Lower lobe of right lung (tissue), 2 donors: ENCODE data around the gene DCST1. TPM values are rescaled to one million over a fixed set of nuclear protein-coding genes. Genes with fewer than 3 reads are reported as not detected.

Experiments used
- ATAC-seq, 2 donors: fragments of 200-7000 bp; cut with Tn5 transposase; one replicate each; pipeline ENCODE4 v1.9.1; 2020 to 2022; ENCODE audit warnings: mild to moderate bottlenecking in 2 of 2, moderate library complexity in 2 of 2
- DNase-seq: peaks from one replicate; pipeline ENCODE4 v3.0.0-alpha.2; 2020
- H3K27ac ChIP-seq: fragments of 200-600 bp; one replicate; pipeline ENCODE4 v1.8.0; 2022
- H3K27me3 ChIP-seq: fragments of 200-600 bp; one replicate; pipeline ENCODE4 v1.8.0; 2022; ENCODE audit warnings: low read depth
- H3K36me3 ChIP-seq: fragments of 200-600 bp; one replicate; pipeline ENCODE4 v1.8.0; 2022; ENCODE audit warnings: mild to moderate bottlenecking
- H3K4me1 ChIP-seq: fragments of 200-600 bp; one replicate; pipeline ENCODE4 v1.8.0; 2022
- H3K4me3 ChIP-seq: fragments of 200-600 bp; one replicate; pipeline ENCODE4 v1.8.0; 2022; ENCODE audit warnings: mild to moderate bottlenecking
- H3K9me3 ChIP-seq: fragments of 200-600 bp; one replicate; pipeline ENCODE4 v1.8.0; 2022
- intact Hi-C: fragments of 100-400 bp; cut with DNase I; formaldehyde crosslinking; loops from one replicate; pipeline ENCODE4 v1.11.0; 2022
- total RNA-seq: library from RNA; stranded (reverse); fragmentation: NEBNext Ultra II Directional; extraction: Animal tissue kit (Norgen Biotek cat#: 25700); gene quantifications from one replicate; pipeline ENCODE4 v1.2.1, GENCODE V29; 2021
- TF ChIP-seq, protein P1 (sequence below): fragments of 200-600 bp; IDR thresholded peaks from one replicate; pipeline ENCODE4 v1.8.0; 2022; ENCODE audit warnings: antibody characterized with exemption, mild to moderate bottlenecking
- donor health status: DM: no; HTN: yes; CAD: no; lungs with severe emphysema.

DCST1 gene
- total RNA-seq, 1 donor from 2014 or later: not detected

DNA sequence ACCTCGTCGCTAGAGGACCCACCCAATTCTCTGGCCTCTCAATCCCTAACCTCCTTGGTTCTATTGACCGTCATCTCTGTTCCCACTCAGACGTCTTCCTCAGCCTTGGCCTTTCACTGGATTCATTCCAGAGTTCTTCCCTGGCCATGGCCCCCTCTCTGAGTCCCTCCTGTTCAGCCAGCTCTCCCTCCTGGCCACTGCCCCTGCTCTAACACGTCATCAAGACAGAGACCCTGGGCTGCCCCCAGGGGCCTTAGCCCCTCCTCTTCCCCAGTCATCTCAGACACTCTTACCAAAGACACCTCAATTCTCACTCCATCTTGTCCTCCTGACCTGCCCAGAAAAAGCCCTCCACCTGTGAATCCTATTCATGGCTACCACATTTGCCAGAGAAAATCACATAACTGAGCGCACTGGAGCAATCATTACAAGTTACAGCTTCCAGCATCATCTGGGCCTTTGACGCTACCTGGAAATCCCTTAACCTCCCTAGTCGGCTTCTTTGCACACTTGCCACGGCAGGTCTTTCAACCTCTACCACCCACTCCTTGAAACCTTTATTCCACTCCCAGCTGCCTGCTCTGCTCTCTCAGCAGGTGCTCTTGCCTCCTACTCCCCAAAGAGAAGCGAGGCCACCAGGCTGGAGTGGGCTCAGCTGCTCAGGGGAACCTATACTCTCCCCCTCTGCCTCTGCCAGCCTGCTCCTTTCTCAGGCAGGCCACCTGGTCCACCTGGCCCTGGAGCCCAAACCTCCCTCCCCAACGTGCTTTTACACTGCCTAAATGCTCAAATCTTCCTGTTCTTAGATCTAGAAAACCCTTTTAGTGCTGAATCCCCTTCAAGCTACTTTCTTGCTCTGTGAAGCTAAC lies 14.0 kb upstream of the DCST1 start:
- peaks cover 42% of the 10 kb centered on the region for H3K4me1 ChIP-seq
- H3K36me3 ChIP-seq: peaks cover 22% of the 10 kb centered on the region
- TF ChIP-seq, protein P1, sequence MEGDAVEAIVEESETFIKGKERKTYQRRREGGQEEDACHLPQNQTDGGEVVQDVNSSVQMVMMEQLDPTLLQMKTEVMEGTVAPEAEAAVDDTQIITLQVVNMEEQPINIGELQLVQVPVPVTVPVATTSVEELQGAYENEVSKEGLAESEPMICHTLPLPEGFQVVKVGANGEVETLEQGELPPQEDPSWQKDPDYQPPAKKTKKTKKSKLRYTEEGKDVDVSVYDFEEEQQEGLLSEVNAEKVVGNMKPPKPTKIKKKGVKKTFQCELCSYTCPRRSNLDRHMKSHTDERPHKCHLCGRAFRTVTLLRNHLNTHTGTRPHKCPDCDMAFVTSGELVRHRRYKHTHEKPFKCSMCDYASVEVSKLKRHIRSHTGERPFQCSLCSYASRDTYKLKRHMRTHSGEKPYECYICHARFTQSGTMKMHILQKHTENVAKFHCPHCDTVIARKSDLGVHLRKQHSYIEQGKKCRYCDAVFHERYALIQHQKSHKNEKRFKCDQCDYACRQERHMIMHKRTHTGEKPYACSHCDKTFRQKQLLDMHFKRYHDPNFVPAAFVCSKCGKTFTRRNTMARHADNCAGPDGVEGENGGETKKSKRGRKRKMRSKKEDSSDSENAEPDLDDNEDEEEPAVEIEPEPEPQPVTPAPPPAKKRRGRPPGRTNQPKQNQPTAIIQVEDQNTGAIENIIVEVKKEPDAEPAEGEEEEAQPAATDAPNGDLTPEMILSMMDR: no peak
- no peak overlapping the region for H3K4me3 ChIP-seq
- no peak for ATAC-seq
- intact Hi-C loops: no loop called here
- no peaks in the 10 kb centered on the region for H3K27me3 ChIP-seq
- no peak for DNase-seq
- no peaks in the 10 kb centered on the region for H3K9me3 ChIP-seq
- H3K27ac ChIP-seq: no peak overlapping the region

DNA sequence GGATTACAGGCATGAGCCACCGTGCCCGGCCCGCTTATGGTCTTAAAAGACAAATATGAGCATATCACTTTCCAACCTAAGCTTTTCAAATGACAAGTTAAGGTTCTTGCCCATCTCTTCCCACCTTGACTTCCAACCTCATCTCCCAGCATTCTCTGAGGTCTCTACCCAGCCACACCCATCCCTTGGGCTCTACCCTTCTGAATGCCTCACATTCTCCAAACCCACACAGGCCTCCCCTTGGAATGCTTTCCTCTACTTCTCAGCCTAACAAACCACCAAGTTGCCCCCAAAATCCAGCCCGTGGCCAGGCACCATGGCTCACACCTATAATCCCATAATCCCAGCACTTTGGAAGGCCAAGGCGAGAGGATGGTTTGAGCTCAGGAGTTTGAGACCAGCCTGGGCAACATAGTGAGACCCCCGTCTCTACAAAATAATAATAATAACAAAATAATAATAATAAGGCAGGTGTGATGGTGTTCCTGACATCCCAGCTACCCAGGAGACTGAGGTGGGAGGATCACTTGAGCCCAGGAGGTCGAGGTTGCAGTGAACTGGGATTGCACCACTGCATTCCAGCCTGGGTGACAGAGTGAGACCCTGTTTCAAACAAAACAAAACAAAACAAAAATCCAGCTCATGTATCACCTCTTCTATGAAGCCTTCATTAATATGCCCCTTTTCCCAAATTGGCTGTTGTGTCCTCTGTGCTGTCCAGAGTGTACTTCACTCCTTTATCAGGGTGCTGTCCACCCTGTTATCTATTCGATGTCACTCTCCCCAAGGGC lies 11.3 kb upstream of the DCST1 start:
- ATAC-seq: no peak
- Histone ChIP-seq H3K27me3 (no peaks in the 10 kb centered on the region), H3K4me1 (peaks cover 21% of the 10 kb centered on the region), H3K27ac (no peak overlapping the region), H3K36me3 (no peaks in the 10 kb centered on the region), H3K9me3 (no peaks in the 10 kb centered on the region), H3K4me3 (no peak overlapping the region)
- no peak for DNase-seq
- intact Hi-C loops: no loop called here
- TF ChIP-seq, protein P1: no peak

DNA sequence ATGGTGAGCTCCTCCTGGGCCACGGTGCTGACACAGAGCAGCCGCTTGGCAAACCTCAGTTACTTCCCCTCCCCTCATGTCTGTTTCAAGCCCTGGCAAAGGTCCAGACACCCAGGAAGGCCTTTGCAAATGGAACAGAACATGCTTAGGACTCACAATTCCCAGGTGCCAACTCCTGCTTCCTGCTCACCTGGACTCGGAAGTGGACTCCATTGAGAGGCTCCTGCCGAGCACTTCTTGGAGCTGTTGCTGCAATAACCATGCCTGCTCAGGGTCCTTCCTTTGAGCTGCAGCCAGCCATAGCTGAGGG lies 10.7 kb upstream of the DCST1 start:
- TF ChIP-seq, protein P1: no peak
- Histone ChIP-seq H3K27ac (no peak overlapping the region), H3K9me3 (no peaks in the 10 kb centered on the region), H3K36me3 (no peaks in the 10 kb centered on the region), H3K4me1 (peaks cover 16% of the 10 kb centered on the region), H3K27me3 (no peaks in the 10 kb centered on the region), H3K4me3 (no peak overlapping the region)
- intact Hi-C loops: no loop called here
- DNase-seq: no peak
- ATAC-seq: peak; percentile 31 to 46

DNA sequence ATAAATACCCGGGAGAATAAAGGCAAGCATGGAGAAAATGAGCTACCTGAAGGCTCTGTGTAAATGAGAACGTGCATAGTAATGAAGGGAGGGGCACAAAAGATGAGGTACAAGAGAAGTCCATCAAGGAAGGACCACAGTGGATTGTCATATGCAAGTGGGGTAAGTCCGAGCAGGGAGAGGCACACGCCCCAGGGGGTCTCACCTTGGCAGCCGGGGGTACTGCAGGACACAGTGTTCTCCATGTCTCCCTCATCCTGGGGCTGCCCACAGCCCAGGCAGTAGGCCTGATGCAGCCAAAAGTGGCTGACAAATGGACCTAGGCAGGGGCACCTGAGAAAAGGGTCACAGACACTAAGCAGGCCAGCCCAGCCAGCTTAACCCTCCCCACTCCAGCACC lies 10.0 kb upstream of the DCST1 start:
- Histone ChIP-seq H3K36me3 (no peaks in the 10 kb centered on the region), H3K27me3 (no peaks in the 10 kb centered on the region), H3K27ac (no peak overlapping the region), H3K9me3 (no peaks in the 10 kb centered on the region), H3K4me3 (no peak overlapping the region), H3K4me1 (peaks cover 8% of the 10 kb centered on the region)
- intact Hi-C loops: no loop called here
- TF ChIP-seq, protein P1: no peak
- DNase-seq (no peak), ATAC-seq (no peak)

DNA sequence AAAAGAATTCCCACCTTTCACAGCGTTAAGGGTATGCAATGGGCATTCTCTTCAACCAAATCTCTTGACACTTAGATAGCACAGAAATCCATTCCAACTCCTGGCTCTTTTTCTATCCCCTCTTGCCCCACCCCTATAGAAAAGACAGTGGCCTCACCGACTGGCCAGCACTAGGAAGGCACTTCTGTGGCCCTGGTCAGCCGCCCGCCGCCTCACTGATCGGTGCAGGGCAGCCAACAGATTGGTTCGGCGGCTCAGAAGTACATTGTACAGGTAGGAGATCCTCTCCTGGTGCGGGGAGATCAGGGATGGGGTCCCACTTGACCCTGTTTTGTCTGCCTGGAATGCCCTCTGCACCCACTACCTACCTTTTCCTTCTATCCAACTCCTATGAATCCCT lies 9.3 kb upstream of the DCST1 start:
- no peak overlapping the region for H3K27ac ChIP-seq
- no peaks in the 10 kb centered on the region for H3K9me3 ChIP-seq
- TF ChIP-seq, protein P1: no peak
- intact Hi-C loops: no loop called here
- H3K4me1 ChIP-seq: peaks cover 1% of the 10 kb centered on the region
- no peaks in the 10 kb centered on the region for H3K27me3 ChIP-seq
- no peak for DNase-seq
- no peaks in the 10 kb centered on the region for H3K36me3 ChIP-seq
- ATAC-seq: no peak
- H3K4me3 ChIP-seq: no peak overlapping the region
